Measurements from ENCODE around the gene ITPRIPL2.

The ITPRIPL2 gene

DNA sequence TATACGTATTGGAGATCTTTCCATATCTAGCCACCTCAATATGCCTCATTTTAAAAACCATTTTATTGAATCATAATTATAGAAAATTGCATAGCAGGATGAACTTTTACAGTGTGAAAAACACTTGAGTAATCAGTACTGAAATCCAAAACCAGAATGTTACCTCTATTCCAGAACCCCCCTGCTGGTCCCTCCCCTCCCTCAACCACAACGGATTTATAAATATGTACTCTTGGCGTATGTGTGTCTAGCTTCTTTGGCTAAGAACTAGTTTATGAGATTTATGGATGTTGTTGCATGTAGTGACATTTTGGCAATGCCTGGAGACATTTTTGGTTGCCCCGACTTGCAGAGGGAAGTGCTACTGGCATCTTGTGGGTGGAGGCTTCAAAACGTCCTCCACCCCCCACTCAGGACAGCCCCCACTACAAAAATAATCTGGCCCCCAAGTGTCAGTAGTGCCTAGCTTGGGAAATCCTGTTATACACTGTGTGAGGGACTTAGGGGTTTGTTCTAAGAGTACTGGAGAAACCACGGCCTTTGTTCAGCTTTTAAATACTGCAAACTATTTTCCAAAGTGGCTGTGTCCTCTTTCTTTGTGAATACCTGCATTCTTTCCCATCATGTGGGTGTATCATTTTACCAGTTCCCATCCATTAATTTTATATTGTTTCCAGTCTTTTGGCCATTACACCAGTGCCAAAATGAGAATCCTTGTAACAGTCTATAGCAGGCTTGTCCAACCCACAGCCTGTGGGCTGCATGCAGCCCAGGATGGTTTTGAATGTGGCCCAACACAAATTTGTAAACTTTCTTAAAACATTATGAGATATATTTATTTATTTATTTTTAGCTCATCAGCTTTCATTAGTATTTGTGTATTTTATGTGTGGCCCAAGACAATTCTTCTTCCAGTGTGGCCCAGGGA is 23.7 kb downstream of the ITPRIPL2 start:
- H3K9me3 Mint-ChIP-seq, result no peaks in the 10 kb centered on the region
- H3K27me3 Mint-ChIP-seq (ENCODE audit: low read depth), result peaks cover 6% of the 10 kb centered on the region
- no peaks in the 10 kb centered on the region for H3K4me1 Mint-ChIP-seq (ENCODE audit: low read depth)
- no peak overlapping the region for H3K4me3 Mint-ChIP-seq
- H3K27ac Mint-ChIP-seq, result no peak overlapping the region
- H3K36me3 Mint-ChIP-seq (ENCODE audit: low read depth), result no peaks in the 10 kb centered on the region
- DNase-seq (ENCODE audit: low spot score), result no peak

DNA sequence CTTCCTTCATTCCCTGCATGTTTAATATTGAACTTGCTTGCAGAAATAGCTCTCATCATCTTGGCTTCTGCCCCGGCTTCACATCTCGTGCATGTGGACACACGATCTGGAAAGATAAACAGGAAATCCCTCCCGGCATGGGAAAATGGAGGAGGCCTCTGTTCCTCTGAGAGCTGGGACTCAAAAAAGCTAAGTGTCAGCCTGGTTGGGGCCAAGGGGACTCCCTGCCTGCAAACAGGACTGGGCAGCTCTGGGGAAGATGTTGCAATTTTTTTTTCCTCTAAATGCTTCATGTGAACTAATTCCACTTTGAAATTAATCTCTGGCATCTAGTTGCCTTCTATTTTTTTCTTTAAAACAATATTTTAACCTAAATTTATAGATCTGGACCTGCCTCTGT is 24.8 kb downstream of the ITPRIPL2 start:
- Mint-ChIP-seq H3K36me3 (ENCODE audit: low read depth) (no peaks in the 10 kb centered on the region), H3K27ac (no peak overlapping the region), H3K4me3 (no peak overlapping the region), H3K4me1 (ENCODE audit: low read depth) (no peaks in the 10 kb centered on the region), H3K27me3 (ENCODE audit: low read depth) (peaks cover 6% of the 10 kb centered on the region), H3K9me3 (no peaks in the 10 kb centered on the region)
- DNase-seq (ENCODE audit: low spot score), result no peak

DNA sequence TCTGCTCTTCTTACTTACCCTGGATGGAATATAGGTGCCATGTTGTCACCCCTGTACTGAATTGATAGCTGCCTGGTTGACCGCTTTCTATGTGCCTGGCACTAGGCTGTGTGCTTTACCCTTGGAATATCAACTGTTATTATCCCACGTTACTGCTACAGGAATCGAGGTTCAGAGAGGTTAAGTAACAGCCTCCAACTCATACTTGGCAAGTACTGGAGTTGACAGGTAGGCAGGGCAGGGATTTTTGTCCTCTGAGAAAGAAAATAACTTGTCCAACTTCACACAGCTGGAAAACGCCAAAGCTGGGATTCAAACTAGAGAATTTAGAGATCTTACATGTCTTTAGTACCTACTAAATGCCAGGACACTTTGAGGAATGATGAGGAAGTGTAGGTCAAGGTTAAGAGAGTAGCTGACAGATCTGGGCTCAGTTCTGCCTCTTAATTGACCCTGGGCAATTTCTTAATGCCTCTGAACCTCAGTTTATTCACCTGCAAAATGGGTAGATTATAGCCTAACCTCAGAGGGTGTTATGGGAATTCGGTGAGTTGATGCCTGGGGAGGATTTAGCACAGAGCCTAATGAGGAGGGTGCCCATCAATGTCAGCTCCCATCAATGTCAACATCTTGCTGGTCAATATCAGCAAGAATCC is 25.8 kb downstream of the ITPRIPL2 start:
- no peaks in the 10 kb centered on the region for H3K36me3 Mint-ChIP-seq (ENCODE audit: low read depth)
- DNase-seq (ENCODE audit: low spot score), result no peak
- H3K27me3 Mint-ChIP-seq (ENCODE audit: low read depth), result peaks cover 8% of the 10 kb centered on the region

DNA sequence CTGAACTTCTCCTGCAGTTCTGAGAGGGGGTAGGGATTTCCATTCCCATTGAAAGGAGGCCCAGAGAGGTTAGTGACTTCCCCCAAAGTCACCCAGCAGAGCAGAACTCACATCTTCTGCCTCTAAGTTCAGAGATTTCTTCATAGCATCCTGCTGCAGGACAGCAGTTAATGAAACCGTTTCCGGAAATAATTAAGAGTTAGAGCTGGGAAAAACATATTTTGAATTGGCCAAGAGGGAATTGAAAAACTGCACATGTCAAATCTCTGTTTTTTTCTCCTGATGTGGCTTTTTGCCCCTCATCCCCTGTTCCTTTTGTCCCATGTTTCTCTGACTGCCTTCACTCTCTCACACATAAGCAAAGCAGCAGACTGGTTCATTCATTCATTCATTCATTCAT is 26.6 kb downstream of the ITPRIPL2 start:
- H3K4me3 Mint-ChIP-seq, result no peak overlapping the region
- DNase-seq (ENCODE audit: low spot score), result no peak
- H3K9me3 Mint-ChIP-seq, result no peaks in the 10 kb centered on the region
- no peak overlapping the region for H3K27ac Mint-ChIP-seq
- no peaks in the 10 kb centered on the region for H3K36me3 Mint-ChIP-seq (ENCODE audit: low read depth)
- H3K4me1 Mint-ChIP-seq (ENCODE audit: low read depth), result no peaks in the 10 kb centered on the region
- H3K27me3 Mint-ChIP-seq (ENCODE audit: low read depth), result peaks cover 14% of the 10 kb centered on the region

More for the DNA sequence above, 25.8 kb downstream of the ITPRIPL2 start:
- Mint-ChIP-seq H3K4me1 (ENCODE audit: low read depth) (no peaks in the 10 kb centered on the region), H3K4me3 (no peak overlapping the region), H3K27ac (no peak overlapping the region), H3K9me3 (no peaks in the 10 kb centered on the region)

DNA sequence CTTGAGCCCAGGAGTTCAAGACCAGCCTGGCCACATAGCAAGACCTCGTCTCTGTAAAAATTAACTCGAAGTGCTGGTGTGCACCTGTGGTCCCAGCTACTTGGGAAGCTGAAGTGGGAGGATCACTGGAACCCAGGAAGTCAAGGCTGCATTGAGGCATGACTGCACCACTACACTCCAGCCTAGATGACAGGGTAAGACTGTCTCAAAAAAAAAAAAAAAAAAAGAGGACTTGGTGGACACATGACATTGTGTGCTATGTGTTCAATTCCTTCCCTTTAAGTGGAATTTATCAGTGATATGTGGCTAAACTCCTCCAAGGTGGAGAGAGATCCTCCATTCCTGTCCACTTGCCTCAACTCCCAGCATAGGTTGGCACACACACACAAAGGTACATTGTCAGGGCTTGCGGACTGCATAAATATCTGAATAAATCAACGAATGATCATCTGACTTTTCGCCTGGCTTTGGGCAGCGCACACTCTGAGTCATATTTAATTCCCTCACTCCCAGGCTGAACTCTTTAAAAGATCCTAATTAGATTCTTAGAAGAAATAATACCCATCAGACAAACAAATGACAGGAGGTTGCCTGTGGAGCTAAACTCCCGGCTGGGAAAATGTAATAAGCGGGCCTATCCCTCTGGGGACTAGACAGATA is 29.3 kb downstream of the ITPRIPL2 start:
- DNase-seq (ENCODE audit: low spot score), result no peak
- Mint-ChIP-seq H3K36me3 (ENCODE audit: low read depth) (no peaks in the 10 kb centered on the region), H3K9me3 (peaks cover under 1% of the 10 kb centered on the region), H3K27me3 (ENCODE audit: low read depth) (peaks cover 14% of the 10 kb centered on the region), H3K4me3 (no peak overlapping the region), H3K4me1 (ENCODE audit: low read depth) (no peaks in the 10 kb centered on the region), H3K27ac (no peak overlapping the region)

GRCh38 chr16:19143599-19143956 is 29.8 kb downstream of the ITPRIPL2 start:
- no peaks in the 10 kb centered on the region for H3K4me1 Mint-ChIP-seq (ENCODE audit: low read depth)
- no peak overlapping the region for H3K27ac Mint-ChIP-seq
- peaks cover 13% of the 10 kb centered on the region for H3K27me3 Mint-ChIP-seq (ENCODE audit: low read depth)
- H3K9me3 Mint-ChIP-seq, result peaks cover 6% of the 10 kb centered on the region
- no peaks in the 10 kb centered on the region for H3K36me3 Mint-ChIP-seq (ENCODE audit: low read depth)
- no peak overlapping the region for H3K4me3 Mint-ChIP-seq
- DNase-seq (ENCODE audit: low spot score), result no peak

DNA sequence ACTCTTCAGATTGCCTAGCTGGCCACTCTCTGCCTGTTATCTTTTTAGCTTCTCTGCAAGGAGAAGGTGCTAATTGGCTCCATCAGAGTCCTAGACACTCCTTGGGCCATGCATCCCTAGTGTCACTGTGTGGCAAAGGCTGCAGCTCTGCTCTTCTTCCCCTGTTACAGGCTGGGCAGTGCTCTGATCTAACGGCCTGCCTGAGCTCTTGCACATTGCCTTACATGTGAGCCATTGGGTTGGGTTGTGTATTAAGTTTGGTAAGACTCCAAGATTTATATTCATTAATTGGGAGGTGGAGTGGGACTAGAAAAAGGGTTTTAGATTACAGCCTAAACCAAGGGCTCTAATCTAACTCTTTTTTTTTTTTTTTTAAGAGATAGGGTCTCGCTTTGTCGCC is 31.2 kb downstream of the ITPRIPL2 start:
- Mint-ChIP-seq H3K4me1 (ENCODE audit: low read depth) (no peaks in the 10 kb centered on the region), H3K27me3 (ENCODE audit: low read depth) (peaks cover 15% of the 10 kb centered on the region), H3K27ac (no peak overlapping the region), H3K9me3 (peaks cover 8% of the 10 kb centered on the region), H3K36me3 (ENCODE audit: low read depth) (no peaks in the 10 kb centered on the region), H3K4me3 (no peak overlapping the region)
- no peak for DNase-seq (ENCODE audit: low spot score)

GRCh38 chr16:19147126-19147525 is 33.4 kb downstream of the ITPRIPL2 start:
- no peaks in the 10 kb centered on the region for H3K4me1 Mint-ChIP-seq (ENCODE audit: low read depth)
- H3K27me3 Mint-ChIP-seq (ENCODE audit: low read depth), result peaks cover 12% of the 10 kb centered on the region
- H3K36me3 Mint-ChIP-seq (ENCODE audit: low read depth), result no peaks in the 10 kb centered on the region
- no peak for DNase-seq (ENCODE audit: low spot score)
- no peak overlapping the region for H3K27ac Mint-ChIP-seq
- no peak overlapping the region for H3K4me3 Mint-ChIP-seq
- H3K9me3 Mint-ChIP-seq, result peaks cover 8% of the 10 kb centered on the region

DNA sequence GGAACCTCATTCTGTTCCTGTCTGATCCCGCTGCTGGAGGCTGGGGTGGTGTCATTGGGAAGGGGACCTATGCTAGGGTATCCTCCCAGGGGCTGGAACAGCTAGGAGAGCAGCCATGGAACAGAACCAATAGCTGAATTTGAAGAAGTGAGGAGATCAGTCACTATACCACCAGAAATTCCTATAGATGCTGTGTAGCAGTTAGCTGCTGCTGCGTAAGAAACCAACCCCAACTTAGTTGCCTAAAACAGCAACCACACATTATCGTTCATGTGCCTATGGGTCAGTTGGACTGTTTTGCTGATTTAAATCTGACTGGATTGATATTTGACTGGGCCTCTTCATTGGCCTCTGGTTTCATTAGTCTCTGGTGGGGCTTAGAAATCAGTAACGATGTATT is 33.9 kb downstream of the ITPRIPL2 start:
- H3K4me3 Mint-ChIP-seq, result no peak overlapping the region
- H3K9me3 Mint-ChIP-seq, result peaks cover 8% of the 10 kb centered on the region
- no peak overlapping the region for H3K27ac Mint-ChIP-seq
- no peaks in the 10 kb centered on the region for H3K4me1 Mint-ChIP-seq (ENCODE audit: low read depth)
- H3K27me3 Mint-ChIP-seq (ENCODE audit: low read depth), result peaks cover 15% of the 10 kb centered on the region
- H3K36me3 Mint-ChIP-seq (ENCODE audit: low read depth), result no peaks in the 10 kb centered on the region
- no peak for DNase-seq (ENCODE audit: low spot score)

DNA sequence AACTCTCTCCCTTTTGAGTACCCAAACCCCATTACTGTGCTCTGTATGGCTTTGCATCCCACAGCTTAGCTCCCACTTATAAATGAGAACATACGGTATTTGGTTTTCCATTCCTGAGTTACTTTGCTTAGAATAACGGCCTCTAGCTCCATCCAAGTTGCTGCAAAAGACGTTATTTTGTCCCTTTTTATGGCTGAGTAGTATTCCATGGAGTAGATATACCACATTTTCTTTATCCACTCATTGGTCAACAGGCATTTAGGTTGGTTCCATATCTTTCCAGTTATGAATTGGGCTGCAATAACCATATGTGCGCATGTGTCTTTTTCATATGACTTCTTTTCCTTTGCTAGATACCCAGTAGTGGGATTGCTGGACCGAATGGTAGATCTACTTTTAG is 34.4 kb downstream of the ITPRIPL2 start:
- Mint-ChIP-seq H3K27me3 (ENCODE audit: low read depth) (peaks cover 16% of the 10 kb centered on the region), H3K27ac (no peak overlapping the region), H3K9me3 (peaks cover 8% of the 10 kb centered on the region), H3K36me3 (ENCODE audit: low read depth) (no peaks in the 10 kb centered on the region), H3K4me1 (ENCODE audit: low read depth) (no peaks in the 10 kb centered on the region), H3K4me3 (no peak overlapping the region)
- DNase-seq (ENCODE audit: low spot score), result no peak

DNA sequence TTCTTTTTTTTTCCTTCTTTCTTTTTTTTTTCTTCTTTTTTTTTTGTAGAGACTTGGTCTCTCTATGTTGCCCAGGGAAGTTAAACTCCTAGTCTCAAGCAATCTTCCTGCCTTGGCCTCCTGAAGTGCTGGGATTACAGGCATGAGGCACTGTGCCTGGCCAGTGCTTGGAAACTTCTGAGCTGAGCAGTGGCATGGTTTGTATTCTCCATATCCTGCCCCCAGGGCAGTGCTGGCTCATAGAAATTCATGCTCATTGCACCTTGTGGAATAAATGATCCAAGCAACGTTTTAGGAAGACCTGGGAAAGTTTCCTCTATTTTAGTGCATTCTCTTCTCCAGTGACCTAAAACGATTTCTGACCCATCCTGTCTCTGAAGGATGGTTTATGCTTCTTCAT is 37.5 kb downstream of the ITPRIPL2 start:
- DNase-seq (ENCODE audit: low spot score), result no peak
- peaks cover 17% of the 10 kb centered on the region for H3K27me3 Mint-ChIP-seq (ENCODE audit: low read depth)
- peaks cover 13% of the 10 kb centered on the region for H3K9me3 Mint-ChIP-seq
- H3K36me3 Mint-ChIP-seq (ENCODE audit: low read depth), result no peaks in the 10 kb centered on the region
- no peak overlapping the region for H3K27ac Mint-ChIP-seq
- no peak overlapping the region for H3K4me3 Mint-ChIP-seq
- no peaks in the 10 kb centered on the region for H3K4me1 Mint-ChIP-seq (ENCODE audit: low read depth)

- no peak for DNase-seq (ENCODE audit: low spot score)
- Mint-ChIP-seq H3K27ac (no peak overlapping the region), H3K4me3 (no peak overlapping the region), H3K36me3 (ENCODE audit: low read depth) (no peaks in the 10 kb centered on the region), H3K27me3 (ENCODE audit: low read depth) (peaks cover 21% of the 10 kb centered on the region), H3K4me1 (ENCODE audit: low read depth) (no peaks in the 10 kb centered on the region), H3K9me3 (peaks cover 14% of the 10 kb centered on the region)
Observed at GRCh38 chr16:19152042-19152441, 38.3 kb downstream of the ITPRIPL2 start.

DNA sequence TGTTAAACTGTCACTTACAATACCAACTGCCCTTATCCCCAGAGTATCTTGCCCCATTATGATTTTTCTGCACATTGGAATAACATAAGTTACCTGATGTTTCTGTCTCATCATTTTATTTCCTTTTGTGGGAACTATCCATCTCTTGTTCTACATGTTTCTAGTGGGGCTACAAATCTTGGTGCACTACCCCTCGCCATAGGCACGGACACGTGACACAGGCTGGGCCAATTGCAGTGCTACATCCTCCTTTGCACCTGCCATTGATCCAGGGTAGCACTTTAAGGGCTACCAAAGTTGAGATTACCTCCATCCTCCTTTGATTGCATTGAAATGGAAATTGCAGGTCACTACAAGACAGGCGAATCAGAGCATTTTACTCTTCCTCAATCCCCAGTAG is 40.1 kb downstream of the ITPRIPL2 start:
- Mint-ChIP-seq H3K36me3 (ENCODE audit: low read depth) (no peaks in the 10 kb centered on the region), H3K9me3 (peaks cover 6% of the 10 kb centered on the region), H3K27ac (no peak overlapping the region), H3K27me3 (ENCODE audit: low read depth) (peaks cover 18% of the 10 kb centered on the region), H3K4me1 (ENCODE audit: low read depth) (no peaks in the 10 kb centered on the region), H3K4me3 (no peak overlapping the region)
- no peak for DNase-seq (ENCODE audit: low spot score)

DNA sequence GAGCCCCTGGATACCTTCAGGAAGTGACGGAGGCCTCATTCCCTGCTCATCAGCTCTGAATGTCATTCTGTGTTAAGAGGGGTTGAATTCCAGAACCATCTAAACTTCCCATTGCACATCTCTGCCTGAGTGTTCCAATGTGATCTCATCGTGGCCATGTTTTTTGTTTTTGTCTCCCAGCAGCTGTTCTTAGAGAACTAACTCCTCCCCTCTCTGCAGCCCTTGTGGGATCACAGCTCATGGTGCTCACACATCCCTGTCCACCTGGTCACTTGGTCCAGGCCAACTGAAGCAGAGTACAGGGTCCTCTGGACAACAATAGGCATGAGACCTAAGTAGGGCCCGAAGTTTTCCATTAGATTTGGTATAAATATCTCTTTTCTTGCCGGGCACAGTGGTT is 48.3 kb downstream of the ITPRIPL2 start:
- Mint-ChIP-seq H3K9me3 (peaks cover 6% of the 10 kb centered on the region), H3K27me3 (ENCODE audit: low read depth) (peaks cover 6% of the 10 kb centered on the region), H3K27ac (no peak overlapping the region), H3K4me3 (no peak overlapping the region), H3K4me1 (ENCODE audit: low read depth) (no peaks in the 10 kb centered on the region), H3K36me3 (ENCODE audit: low read depth) (no peaks in the 10 kb centered on the region)
- no peak for DNase-seq (ENCODE audit: low spot score)

Measured in T-helper 2 cell treated with Interferon-gamma antibody and Interleukin-4, amounts not matched to agents 5 μg/mL and 100 μg/mL, for 36 hours (primary cell).